Measurements from ENCODE around the gene MRPS10.

DNA sequence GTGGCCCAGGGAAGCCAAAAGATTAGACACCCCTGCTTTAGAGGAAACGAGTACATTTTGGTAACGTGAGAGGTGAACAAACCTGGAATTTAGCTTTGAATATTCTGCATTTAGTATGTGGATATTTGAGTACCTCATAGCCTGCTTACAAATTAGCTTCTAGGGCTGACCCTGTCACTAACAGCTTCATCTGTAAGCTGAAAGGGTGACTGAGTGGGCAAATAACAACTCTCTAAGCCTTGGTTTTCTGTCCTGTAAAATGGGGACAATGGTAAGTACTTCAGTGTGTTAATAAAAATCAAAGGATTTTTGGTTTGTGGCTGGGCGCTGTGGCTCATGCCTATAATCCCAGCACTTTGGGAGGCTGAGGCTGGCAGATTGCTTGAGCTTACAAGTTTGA lies 14.5 kb downstream of the MRPS10 start:
- TF ChIP-seq CTCF (IDR thresholded peaks at IDR 0.05) (no peak), POLR2AphosphoS2 (conservative IDR thresholded peaks at IDR 0.05; ENCODE audit: low read length) (no peak), EP300 (IDR thresholded peaks at IDR 0.05) (no peak), GATA3 (IDR thresholded peaks at IDR 0.05; ENCODE audit: borderline replicate concordance) (no peak), RAD21 (conservative IDR thresholded peaks at IDR 0.05 in 1 of 2, IDR thresholded peaks at IDR 0.05 in 1 of 2) (no peak), MYC (IDR thresholded peaks at IDR 0.05; ENCODE audit: borderline replicate concordance, low read length) (no peak), CHD4 (IDR thresholded peaks at IDR 0.05; ENCODE audit: borderline replicate concordance) (no peak), ZSCAN20 (CRISPR knock-in tag; IDR thresholded peaks at IDR 0.05) (no peak), REST (IDR thresholded peaks at IDR 0.05) (no peak)
